A172 (cell line): ENCODE measurements around the gene KCNIP1. TPM values are rescaled to one million over a fixed set of nuclear protein-coding genes. Genes with fewer than 3 reads are reported as not detected.

Source experiments
- DNase-seq: peaks from one replicate; pipeline ENCODE4 v3.0.0-alpha.2; 2015; ENCODE audit warnings: low spot score
- total RNA-seq: library from RNA; depleted of rRNA; stranded (reverse); fragments of >200 nt; shearing (Covaris generic); gene quantifications from 2 replicates; pipeline ENCODE4 v1.2.3, GENCODE V29; 2014

KCNIP1 gene
- total RNA-seq, 1 experiment from 2014 or later, result not detected

GRCh38 chr5:170483701-170484458, 19.9 kb upstream of the KCNIP1 start:
- peak; percentile 87 for DNase-seq

GRCh38 chr5:170484459-170484831, 19.4 kb upstream of the KCNIP1 start:
- DNase-seq, result no peak

- no peak for DNase-seq
Observed at GRCh38 chr5:170484847-170485615, 18.8 kb upstream of the KCNIP1 start.

- no peak for DNase-seq
Observed at GRCh38 chr5:170485616-170485911, 18.3 kb upstream of the KCNIP1 start.

GRCh38 chr5:170486371-170486770, 17.4 kb upstream of the KCNIP1 start:
- DNase-seq, result no peak

GRCh38 chr5:170488570-170488969, 15.2 kb upstream of the KCNIP1 start:
- no peak for DNase-seq

GRCh38 chr5:170489199-170489598, 14.6 kb upstream of the KCNIP1 start:
- no peak for DNase-seq

- no peak for DNase-seq
Observed at GRCh38 chr5:170490381-170490780, 13.4 kb upstream of the KCNIP1 start.

- DNase-seq, result peak; percentile 98
Observed at GRCh38 chr5:170491479-170491878, 12.3 kb upstream of the KCNIP1 start.

GRCh38 chr5:170493028-170493820, 10.6 kb upstream of the KCNIP1 start:
- DNase-seq, result no peak

GRCh38 chr5:170494041-170494440, 9.8 kb upstream of the KCNIP1 start:
- no peak for DNase-seq

GRCh38 chr5:170495825-170496661, 7.8 kb upstream of the KCNIP1 start:
- no peak for DNase-seq

GRCh38 chr5:170496662-170497028, 7.2 kb upstream of the KCNIP1 start:
- no peak for DNase-seq

GRCh38 chr5:170497311-170498038, 6.3 kb upstream of the KCNIP1 start:
- no peak for DNase-seq

GRCh38 chr5:170498811-170499351, 4.9 kb upstream of the KCNIP1 start:
- DNase-seq, result no peak

- DNase-seq, result no peak
Observed at GRCh38 chr5:170499621-170500020, 4.2 kb upstream of the KCNIP1 start.

GRCh38 chr5:170501361-170501760, 2.5 kb upstream of the KCNIP1 start:
- DNase-seq, result no peak

- no peak for DNase-seq
Observed at GRCh38 chr5:170501931-170502330, 1.9 kb upstream of the KCNIP1 start.

GRCh38 chr5:170504616-170505266, 921 bp downstream of the KCNIP1 start:
- no peak for DNase-seq

GRCh38 chr5:170508036-170508435, 4.2 kb downstream of the KCNIP1 start:
- peak; percentile 26 for DNase-seq
